H1 (cell line): ENCODE measurements around the gene CEP290. TPM values are rescaled to one million over a fixed set of nuclear protein-coding genes. Genes with fewer than 3 reads are reported as not detected.

Experiments
- CTCF ChIA-PET: fragments of 300-600 bp; sonication (Branson Sonifier 250); formaldehyde crosslinking; loops from one replicate; lab custom pipeline; 2021; ENCODE audit not compliant: partially characterized antibody; lab: Charles Lee
- POLR2A ChIA-PET: fragments of 300-600 bp; sonication (Branson Sonifier 250); formaldehyde crosslinking; loops from one replicate; lab custom pipeline; 2021; ENCODE audit warnings: inconsistent platforms; ENCODE audit not compliant: partially characterized antibody; lab: Charles Lee
- DNase-seq, 2 experiments: peaks; one replicate each; pipeline versions ENCODE4 v3.0.0 to v3.0.0-alpha.2; 2010 to 2022; ENCODE audit warnings: low spot score in 2 of 2, low read depth in 1 of 2, mixed read lengths in 1 of 2
- FAIRE-seq: peaks from 2 replicates; lab custom pipeline; 2011; peaks lifted over from hg19 to GRCh38; lab: Jason Lieb, UNC
- H2AFZ ChIP-seq: 2 replicates; pipeline ENCODE4 v1.8.1; 2012; ENCODE audit warnings: low read length, inconsistent platforms
- H2AK5ac ChIP-seq: 2 replicates; pipeline ENCODE4 v1.6.1; 2013; ENCODE audit warnings: low read depth, low read length
- H2BK120ac ChIP-seq: replicated peaks from 2 replicates; pipeline ENCODE3; 2013; ENCODE audit warnings: low read depth, low read length, inconsistent platforms
- H2BK12ac ChIP-seq: 2 replicates; pipeline ENCODE4 v1.6.1; 2013; ENCODE audit warnings: low read depth, low read length
- H2BK15ac ChIP-seq: 2 replicates; pipeline ENCODE4 v1.6.1; 2013; ENCODE audit warnings: low read length
- H2BK20ac ChIP-seq: 2 replicates; pipeline ENCODE4 v1.6.1; 2013; ENCODE audit warnings: low read length
- H2BK5ac ChIP-seq: 2 replicates; pipeline ENCODE4 v1.6.1; 2013; ENCODE audit warnings: low read depth, low read length
- H3K14ac ChIP-seq: 2 replicates; pipeline ENCODE4 v1.6.1; 2013; ENCODE audit warnings: inconsistent platforms; ENCODE audit not compliant: insufficient read length
- H3K18ac ChIP-seq: 2 replicates; pipeline ENCODE4 v1.6.1; 2013; ENCODE audit warnings: low read length; ENCODE audit errors: extremely low read depth
- H3K23ac ChIP-seq: 2 replicates; pipeline ENCODE4 v1.6.1; 2013; ENCODE audit warnings: inconsistent platforms; ENCODE audit not compliant: insufficient read length
- H3K23me2 ChIP-seq: 2 replicates; pipeline ENCODE4 v1.6.1; 2013; ENCODE audit warnings: low read depth, low read length
- H3K27ac ChIP-seq: 2 replicates; pipeline ENCODE4 v1.6.1; 2011; ENCODE audit warnings: low read depth, low read length, inconsistent platforms
- H3K27me3 ChIP-seq, 4 experiments: replicated peaks in 1 of 4; 1 replicate in 1 of 4; 2 replicates in 3 of 4; pipeline versions ENCODE4 v1.6.1 to v1.8.1; 2011 to 2013; ENCODE audit warnings: low read length in 3 of 4, mild to moderate bottlenecking in 3 of 4, inconsistent platforms in 2 of 4, mixed read lengths in 2 of 4, moderate library complexity in 1 of 4; ENCODE audit not compliant: control insufficient read depth in 3 of 4, insufficient read depth in 3 of 4; ENCODE audit errors: extremely low read depth in 1 of 4
- H3K36me3 ChIP-seq, 4 experiments: 2 replicates each; pipeline versions ENCODE4 v1.6.1 to v1.8.1; 2011 to 2013; ENCODE audit warnings: mild to moderate bottlenecking in 4 of 4, low read length in 3 of 4, moderate library complexity in 2 of 4, control low read depth in 1 of 4, inconsistent platforms in 1 of 4; ENCODE audit not compliant: insufficient read depth in 4 of 4, control insufficient read depth in 2 of 4
- H3K4ac ChIP-seq: replicated peaks from 2 replicates; pipeline ENCODE3; 2013; ENCODE audit warnings: low read length, low read depth, mixed read lengths, inconsistent platforms; ENCODE audit not compliant: insufficient read length
- H3K4me1 ChIP-seq, 4 experiments: replicated peaks in 1 of 4; 1 replicate in 1 of 4; 2 replicates in 3 of 4; pipeline versions ENCODE4 v1.6.1 to v1.8.1; 2011 to 2013; ENCODE audit warnings: low read length in 3 of 4, inconsistent platforms in 2 of 4, mixed read lengths in 1 of 4; ENCODE audit not compliant: insufficient read depth in 4 of 4, control insufficient read depth in 3 of 4
- H3K4me2 ChIP-seq, 2 experiments: 2 replicates each; pipeline versions ENCODE4 v1.6.1 to v1.8.1; 2011 to 2013; ENCODE audit warnings: low read depth in 2 of 2, low read length in 2 of 2, control low read depth in 1 of 2, inconsistent platforms in 1 of 2, mild to moderate bottlenecking in 1 of 2; ENCODE audit not compliant: insufficient read depth in 1 of 2
- H3K4me3 ChIP-seq, 4 experiments: fragments of 200-600, 300-600 bp in 1 of 4; sonication (generic), shearing (Covaris generic), sonication (Bioruptor Twin) in 1 of 4; 2 replicates each; pipeline versions ENCODE4 v1.5.1 to v1.8.1; 2011 to 2016; ENCODE audit warnings: low read length in 4 of 4, low read depth in 3 of 4, control low read depth in 2 of 4, inconsistent platforms in 2 of 4, mild to moderate bottlenecking in 2 of 4, mixed read lengths in 1 of 4, moderate library complexity in 1 of 4; ENCODE audit not compliant: insufficient read depth in 2 of 4; ENCODE audit errors: extremely low read depth in 1 of 4
- H3K56ac ChIP-seq: replicated peaks from 2 replicates; pipeline ENCODE3; 2013; ENCODE audit warnings: low read depth, mild to moderate bottlenecking, mixed read lengths, low read length, inconsistent platforms; ENCODE audit not compliant: insufficient read length
- H3K79me1 ChIP-seq: 2 replicates; pipeline ENCODE4 v1.6.1; 2013; ENCODE audit warnings: low read depth, low read length, control low read depth
- H3K79me2 ChIP-seq, 2 experiments: 2 replicates each; pipeline versions ENCODE4 v1.6.1 to v1.8.1; 2012 to 2013; ENCODE audit warnings: low read length in 2 of 2, mild to moderate bottlenecking in 2 of 2, inconsistent platforms in 1 of 2; ENCODE audit not compliant: insufficient read depth in 2 of 2, control insufficient read depth in 1 of 2
- H3K9ac ChIP-seq, 4 experiments: replicated peaks in 1 of 4; 1 replicate in 1 of 4; 2 replicates in 3 of 4; pipeline versions ENCODE4 v1.6.1 to v1.8.1; 2011 to 2013; ENCODE audit warnings: low read depth in 3 of 4, low read length in 3 of 4, control low read depth in 2 of 4, mild to moderate bottlenecking in 2 of 4, moderate library complexity in 2 of 4, inconsistent platforms in 1 of 4; ENCODE audit errors: extremely low read depth in 1 of 4
- H3K9me3 ChIP-seq, 2 experiments: 2 replicates each; pipeline versions ENCODE4 v1.6.1 to v1.8.1; 2012 to 2013; ENCODE audit warnings: mild to moderate bottlenecking in 2 of 2, moderate library complexity in 2 of 2, control low read depth in 1 of 2, inconsistent platforms in 1 of 2, low read depth in 1 of 2, low read length in 1 of 2, mixed read lengths in 1 of 2; ENCODE audit not compliant: insufficient read depth in 2 of 2
- H4K20me1 ChIP-seq, 2 experiments: replicated peaks in 1 of 2; 2 replicates each; pipeline versions ENCODE3 to v1.8.1; 2011 to 2013; ENCODE audit warnings: inconsistent platforms in 2 of 2, low read length in 2 of 2, mild to moderate bottlenecking in 1 of 2; ENCODE audit not compliant: insufficient read depth in 2 of 2, control insufficient read depth in 1 of 2
- H4K5ac ChIP-seq: 2 replicates; pipeline ENCODE4 v1.6.1; 2013; ENCODE audit warnings: low read length, low read depth, mixed read lengths, inconsistent platforms; ENCODE audit not compliant: insufficient read length
- H4K8ac ChIP-seq: 2 replicates; pipeline ENCODE4 v1.8.0; 2013; ENCODE audit warnings: mild to moderate bottlenecking, moderate library complexity, low read length, inconsistent platforms; ENCODE audit not compliant: insufficient read depth; ENCODE audit errors: extremely low read depth
- H4K91ac ChIP-seq: replicated peaks from 2 replicates; pipeline ENCODE3; 2013; ENCODE audit warnings: low read length, mixed read lengths, inconsistent platforms; ENCODE audit not compliant: insufficient read length
- BRCA1 ChIP-seq: IDR thresholded peaks from 2 replicates; pipeline ENCODE4 v1.6.1; 2012; ENCODE audit warnings: low read depth, low read length, improper control_type of control experiment
- EGR1 ChIP-seq: IDR thresholded peaks from 2 replicates; pipeline ENCODE4 v1.6.1; 2011; ENCODE audit warnings: low read depth, low read length, borderline replicate concordance
- MAFK ChIP-seq: IDR thresholded peaks from 2 replicates; pipeline ENCODE4 v1.6.1; 2012; ENCODE audit warnings: low read depth, mild to moderate bottlenecking, improper control_type of control experiment, low read length
- NANOG ChIP-seq: IDR thresholded peaks from 2 replicates; pipeline ENCODE4 v1.6.1; 2011; ENCODE audit warnings: low read length, low read depth, mild to moderate bottlenecking, inconsistent platforms; ENCODE audit not compliant: insufficient read depth, poor library complexity, severe bottlenecking
- RXRA ChIP-seq: IDR thresholded peaks from 2 replicates; pipeline ENCODE4 v1.6.1; 2011; ENCODE audit warnings: low read depth, mild to moderate bottlenecking, low read length, moderate library complexity; ENCODE audit not compliant: insufficient read depth
- SAP30 ChIP-seq: fragments of 300-600 bp; sonication (generic); IDR thresholded peaks from 2 replicates; pipeline ENCODE4 v1.7.1; 2012; ENCODE audit warnings: low read length, moderate library complexity, mild to moderate bottlenecking, inconsistent platforms; ENCODE audit not compliant: insufficient read depth, insufficient replicate concordance
- SIX5 ChIP-seq: IDR thresholded peaks from 2 replicates; pipeline ENCODE4 v1.6.1; 2011; ENCODE audit warnings: mild to moderate bottlenecking, low read depth, low read length
- SUZ12 ChIP-seq: fragments of 200-600 bp; sonication (generic); IDR thresholded peaks from 2 replicates; pipeline ENCODE4 v1.6.1; 2012; ENCODE audit warnings: mild to moderate bottlenecking, inconsistent platforms, low read length, moderate library complexity, mixed read lengths
- TBP ChIP-seq: IDR thresholded peaks from 2 replicates; pipeline ENCODE4 v1.6.1; 2011; ENCODE audit warnings: low read depth, low read length, improper control_type of control experiment
- WGBS, 2 experiments: shearing (Covaris generic) in 1 of 2; methylation state at CpG; one replicate each; pipeline versions ENCODE4 v1.1.6 to v1.1.7; 2013 to 2015; ENCODE audit warnings: low lambda C conversion rate in 2 of 2, mixed read lengths in 2 of 2, inconsistent platforms in 1 of 2, low coverage in 1 of 2, missing lambda C conversion rate in 1 of 2; ENCODE audit not compliant: insufficient replicate concordance in 2 of 2, insufficient coverage in 1 of 2, insufficient read length in 1 of 2; ENCODE audit errors: extremely low coverage in 1 of 2, missing lambda C conversion rate in 1 of 2; 5-methylcytosine and 5-hydroxymethylcytosine counted together
- polyA plus RNA-seq, 7 experiments: library from polyadenylated mRNA; depleted of rRNA in 3 of 7; stranded (reverse) in 5 of 7; unstranded in 2 of 7; fragments of >200 nt in 5 of 7; fragments of 200-250 nt in 2 of 7; gene quantifications; 1 replicate in 5 of 7; 2 replicates in 1 of 7; 4 replicates in 1 of 7; pipeline versions ENCODE4 v1.2.1 to v1.2.3, GENCODE V29; 2011 to 2013; ENCODE audit warnings: missing spikeins in 2 of 7, mixed read lengths in 2 of 7
- total RNA-seq: library from RNA; stranded (reverse); fragmentation: NEBNext Ultra II Directional; extraction: Animal tissue kit (Norgen Biotek cat#: 25700); gene quantifications from 2 replicates; pipeline ENCODE4 v1.2.1, GENCODE V29; 2021

The CEP290 gene
- total and polyA plus RNA-seq, 2 of the 8 experiments (the other 6 are each of a cell fraction or from before 2014, with no cell fraction given) = 2.1 to 5.9 TPM

DNA sequence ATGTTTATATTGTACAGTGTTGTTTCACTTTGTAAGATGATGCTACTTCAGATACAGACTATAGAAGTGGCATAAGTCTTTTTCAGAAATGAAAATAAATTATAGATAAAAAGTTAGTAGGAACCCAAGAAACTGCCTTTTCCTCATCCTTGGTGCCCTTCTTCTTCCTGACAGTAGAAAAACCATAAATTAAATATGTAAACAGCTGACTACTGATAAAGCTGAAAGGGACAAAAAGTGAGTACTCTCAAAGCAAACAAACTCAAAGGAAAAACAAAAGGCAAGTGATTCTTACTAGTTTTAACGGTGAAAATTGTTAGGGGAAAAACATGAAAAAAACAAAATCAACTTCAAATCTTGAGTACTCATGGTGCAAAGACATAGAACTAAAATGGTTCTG, 104.1 kb downstream of the CEP290 start:
- no peak overlapping the region for H3K27ac ChIP-seq
- no peak overlapping the region for H4K5ac ChIP-seq
- peaks cover 0 to 66% of the 10 kb centered on the region in 2 experiments; a peak in 3 of 4 replicates for H3K79me2 ChIP-seq
- CTCF ChIA-PET = interaction anchor here (1.0 kb wide), 1 partner anchor 14 kb away, joined by 4 read pairs; no protein-coding TSS in a partner anchor
- 81% methylated on average over 1 of the region's 1 CpG; no CpG with 5 or more reads in 1 of the 2 experiments for WGBS, 2 experiments
- H3K14ac ChIP-seq = no peak overlapping the region
- H3K4ac ChIP-seq = no peak overlapping the region
- H3K56ac ChIP-seq = no peak overlapping the region
- H3K9me3 ChIP-seq = no peaks in the 10 kb centered on the region
- no peak overlapping the region for H4K8ac ChIP-seq
- H3K4me2 ChIP-seq = no peak overlapping the region; a peak in 1 of 4 replicates
- no peaks in the 10 kb centered on the region for H3K79me1 ChIP-seq
- no peak overlapping the region for H2BK20ac ChIP-seq
- H2BK5ac ChIP-seq = no peak overlapping the region
- no peak overlapping the region for H2BK120ac ChIP-seq
- no peak overlapping the region for H4K91ac ChIP-seq
- peaks cover 0 to 2% (median 0%) of the 10 kb centered on the region in 4 experiments; a peak in 1 of 8 replicates for H3K36me3 ChIP-seq
- H2BK12ac ChIP-seq = no peak overlapping the region
- H3K4me1 ChIP-seq = peaks cover 0 to 3% (median under 1%) of the 10 kb centered on the region in 4 experiments; a peak in 2 of 7 replicates
- no peak for DNase-seq
- H3K4me3 ChIP-seq = no peak overlapping the region
- no peak overlapping the region for H3K18ac ChIP-seq
- POLR2A ChIA-PET = interaction anchor here (1.1 kb wide), 1 partner anchor 28 kb away, joined by 3 read pairs; no protein-coding TSS in a partner anchor
- no peak overlapping the region for H2AFZ ChIP-seq
- H3K9ac ChIP-seq = no peak overlapping the region
- H2AK5ac ChIP-seq = no peak overlapping the region
- H3K27me3 ChIP-seq = no peaks in the 10 kb centered on the region
- H3K23me2 ChIP-seq = no peaks in the 10 kb centered on the region
- H2BK15ac ChIP-seq = no peak overlapping the region
- no peak for FAIRE-seq
- TF ChIP-seq SAP30 (no peak), RXRA (no peak), MAFK (no peak), SUZ12 (no peak), NANOG (no peak), SIX5 (no peak), BRCA1 (no peak), EGR1 (no peak), TBP (no peak)
- TF ChIP-seq, all 59 proteins: peak for 0
- Histone ChIP-seq H4K20me1 (peaks cover 0 to 1% of the 10 kb centered on the region in 2 experiments), H3K23ac (no peak overlapping the region)
